GM19043 (cell line): ENCODE results near the gene SEPTIN8.

Experiments
- ATAC-seq: cut with Tn5 transposase; IDR thresholded peaks from one replicate; pipeline ENCODE4 v1.9.1; 2021; ENCODE audit warnings: low read depth; ENCODE audit not compliant: unreplicated experiment

SEPTIN8 gene

GRCh38 chr5:132766020-132766805 lies 10.8 kb downstream of the SEPTIN8 start:
- ATAC-seq, result no peak

- ATAC-seq, result no peak
Observed at GRCh38 chr5:132765311-132766019, 11.6 kb downstream of the SEPTIN8 start.

GRCh38 chr5:132764671-132765238 lies 12.3 kb downstream of the SEPTIN8 start:
- no peak for ATAC-seq

DNA sequence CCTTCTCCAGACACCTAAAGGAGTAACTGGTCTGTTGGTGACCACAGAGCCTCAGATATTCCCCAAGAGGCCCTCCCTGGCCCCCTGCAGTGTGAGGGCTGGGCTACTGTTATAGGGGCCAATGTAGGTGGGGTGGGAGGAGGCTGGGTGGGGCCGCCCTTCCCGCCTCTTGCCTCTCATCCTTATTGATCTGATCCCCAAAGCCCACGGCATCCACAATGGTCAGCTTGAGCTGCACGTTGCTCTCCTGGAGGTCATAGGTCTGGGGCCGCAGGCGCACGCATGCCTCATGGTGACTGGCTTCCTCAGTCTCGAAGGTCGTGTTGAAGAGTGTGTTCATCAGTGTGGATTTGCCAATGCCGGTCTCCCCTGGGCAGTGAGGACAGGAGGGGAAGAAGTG lies 13.0 kb downstream of the SEPTIN8 start:
- ATAC-seq, result no peak

- ATAC-seq, result no peak
Observed at GRCh38 chr5:132763181-132764036, 13.6 kb downstream of the SEPTIN8 start.

DNA sequence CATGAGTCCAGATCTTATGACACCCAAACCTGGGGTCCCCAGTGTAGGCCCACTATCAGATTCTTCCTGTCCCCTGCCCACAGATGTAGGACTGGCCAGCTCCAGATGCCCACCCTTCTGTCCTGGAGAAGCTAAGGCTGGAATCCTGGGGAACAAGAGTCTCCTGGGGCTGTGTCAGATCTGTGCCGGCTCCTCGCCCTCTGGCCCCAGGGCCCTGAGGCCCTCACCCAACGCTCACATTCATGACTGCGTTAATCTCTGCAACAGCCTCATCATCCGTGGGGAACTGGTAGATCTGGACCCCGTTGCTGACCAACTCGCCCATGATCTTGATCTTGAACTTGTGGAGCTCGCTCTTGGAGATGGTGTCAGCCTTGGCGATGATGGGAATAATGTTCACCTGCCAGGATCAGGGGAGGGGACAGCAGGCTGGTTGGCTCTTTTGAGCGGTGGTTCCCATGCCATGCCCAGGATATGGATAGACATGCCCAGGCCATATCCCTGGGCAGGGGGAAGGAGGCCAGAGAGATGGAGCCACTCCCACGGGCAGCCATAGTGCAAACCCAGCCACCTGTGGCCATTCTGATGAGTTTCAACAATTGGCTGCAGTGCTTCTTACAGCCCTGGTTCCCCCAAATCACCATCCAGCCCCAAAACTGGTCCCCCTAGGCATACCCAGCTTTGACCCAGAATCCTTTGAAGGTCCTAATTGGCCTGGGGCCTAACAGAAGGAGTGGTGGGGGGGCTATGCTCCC lies 14.6 kb downstream of the SEPTIN8 start:
- ATAC-seq, result no peak

DNA sequence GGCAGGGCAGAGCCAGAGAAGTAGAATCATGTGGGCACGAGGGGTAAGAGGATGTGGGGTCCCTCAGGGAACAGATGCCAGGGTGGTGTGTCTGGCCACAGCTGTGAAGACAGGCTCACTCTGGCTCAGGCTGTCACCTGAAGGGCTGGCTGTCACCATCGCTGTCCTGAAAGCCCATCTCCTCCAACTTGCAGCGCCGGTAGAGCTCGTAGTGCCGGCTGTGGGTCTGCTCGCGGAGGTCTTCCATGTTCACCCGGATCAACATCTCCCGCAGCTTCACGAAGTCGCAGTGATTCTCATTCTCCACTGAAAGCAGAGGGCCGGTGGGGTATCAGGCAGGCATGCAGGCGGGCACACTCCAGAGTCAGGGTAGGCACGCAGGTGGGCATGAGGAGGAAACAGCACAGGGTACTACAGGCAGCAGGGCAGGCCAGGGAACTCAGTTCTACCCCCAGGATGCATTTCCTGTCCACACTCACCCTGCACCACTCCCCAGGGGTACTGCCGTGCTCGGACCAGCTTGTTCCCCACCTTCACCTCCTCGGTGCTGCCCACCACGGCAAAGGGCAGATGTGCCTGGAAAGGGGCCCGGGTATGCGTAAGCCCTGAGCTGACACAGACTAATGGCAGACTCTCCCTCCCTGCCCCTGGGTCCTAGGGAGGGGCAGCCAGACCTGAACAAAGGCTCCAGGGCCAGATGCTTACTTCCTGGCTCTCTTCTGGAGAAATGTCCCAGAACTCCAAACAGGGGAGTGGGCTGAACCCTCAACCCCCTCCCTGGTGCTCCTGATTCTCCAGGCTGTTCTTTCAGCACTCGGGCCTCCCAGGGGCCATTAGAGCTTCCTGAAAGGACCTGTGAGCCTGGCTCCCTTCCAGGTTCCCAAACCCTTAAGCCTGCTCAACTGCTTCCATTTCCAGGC lies 15.5 kb downstream of the SEPTIN8 start:
- ATAC-seq, result no peak

- ATAC-seq, result no peak
Observed at GRCh38 chr5:132760601-132761317, 16.3 kb downstream of the SEPTIN8 start.

GRCh38 chr5:132760049-132760420 lies 17.0 kb downstream of the SEPTIN8 start:
- ATAC-seq, result no peak

DNA sequence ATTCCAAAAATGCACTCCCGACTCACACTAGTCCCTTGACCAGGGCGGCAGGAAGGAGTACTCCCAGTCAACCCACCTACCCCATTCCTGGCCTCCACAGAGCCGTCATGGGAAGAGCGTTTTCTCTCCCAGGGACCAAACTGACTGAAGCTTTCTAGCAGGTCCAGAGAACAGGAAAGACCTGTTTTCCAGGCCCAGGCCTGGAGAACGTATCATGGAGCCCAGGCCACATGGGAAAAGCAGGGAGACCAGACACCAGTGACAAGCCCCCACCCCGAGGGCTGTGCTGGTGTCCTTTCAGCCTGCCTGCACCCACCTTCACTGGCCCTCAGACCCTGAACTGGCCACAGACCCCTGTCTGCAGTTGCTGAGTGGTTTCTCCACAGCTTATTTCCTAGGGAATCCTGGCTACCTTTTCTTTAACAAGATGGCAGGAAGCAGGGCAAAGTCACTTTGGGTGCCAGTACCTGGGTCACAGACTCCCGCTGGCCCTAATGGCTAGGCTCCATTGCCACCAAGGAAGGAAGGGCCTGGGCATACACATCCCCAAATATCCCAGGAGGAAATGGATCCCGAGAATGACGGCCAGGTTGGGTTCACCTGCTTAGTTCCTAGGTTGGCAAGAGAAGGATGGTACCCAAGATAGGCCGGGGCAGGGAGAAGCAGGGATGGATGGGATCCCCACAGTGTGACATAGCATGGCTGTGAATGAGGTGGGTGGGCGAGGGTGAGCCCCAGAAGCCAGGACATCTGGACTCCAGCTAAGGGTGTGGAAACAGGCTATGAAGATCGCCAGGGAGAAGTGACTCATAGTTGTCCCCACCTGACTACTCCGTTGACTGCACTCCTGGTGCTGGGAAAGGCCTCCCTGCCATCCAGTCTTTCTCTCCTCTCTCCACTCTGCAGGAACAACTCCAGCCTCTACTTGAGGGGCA lies 17.7 kb downstream of the SEPTIN8 start:
- ATAC-seq, result no peak

GRCh38 chr5:132758451-132758850 lies 18.6 kb downstream of the SEPTIN8 start:
- ATAC-seq, result no peak

- ATAC-seq, result no peak
Observed at GRCh38 chr5:132756542-132756941, 20.5 kb downstream of the SEPTIN8 start.

GRCh38 chr5:132754947-132755346 lies 22.1 kb downstream of the SEPTIN8 start:
- no peak for ATAC-seq

DNA sequence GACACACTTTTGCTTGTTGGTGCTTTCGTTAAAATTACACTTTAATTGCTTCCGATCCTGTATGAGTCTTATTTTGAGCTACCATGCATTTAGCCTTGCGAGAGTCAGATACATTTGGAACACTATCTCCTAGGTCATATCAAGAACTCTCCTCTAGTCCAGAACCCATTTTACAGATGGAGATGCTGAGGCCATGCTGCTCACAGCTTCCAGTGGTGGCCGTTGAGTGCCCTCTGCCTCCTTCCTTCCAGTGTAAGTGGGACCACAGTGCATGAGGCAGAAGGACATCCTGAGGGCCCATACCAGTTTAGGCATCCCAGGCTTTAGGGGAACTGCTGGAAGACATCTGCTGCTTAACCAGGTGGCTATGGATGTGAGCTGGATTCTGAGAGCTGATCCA lies 22.9 kb downstream of the SEPTIN8 start:
- no peak for ATAC-seq

GRCh38 chr5:132753135-132753987 lies 23.7 kb downstream of the SEPTIN8 start:
- ATAC-seq, result no peak

GRCh38 chr5:132752581-132753125 lies 24.4 kb downstream of the SEPTIN8 start:
- no peak for ATAC-seq
